Measurements from ENCODE around the gene ACYP1. TPM values are rescaled to one million over a fixed set of nuclear protein-coding genes. Genes with fewer than 3 reads are reported as not detected.

The ACYP1 gene
- total RNA-seq, 1 donor from 2014 or later: 14.0 TPM

DNA sequence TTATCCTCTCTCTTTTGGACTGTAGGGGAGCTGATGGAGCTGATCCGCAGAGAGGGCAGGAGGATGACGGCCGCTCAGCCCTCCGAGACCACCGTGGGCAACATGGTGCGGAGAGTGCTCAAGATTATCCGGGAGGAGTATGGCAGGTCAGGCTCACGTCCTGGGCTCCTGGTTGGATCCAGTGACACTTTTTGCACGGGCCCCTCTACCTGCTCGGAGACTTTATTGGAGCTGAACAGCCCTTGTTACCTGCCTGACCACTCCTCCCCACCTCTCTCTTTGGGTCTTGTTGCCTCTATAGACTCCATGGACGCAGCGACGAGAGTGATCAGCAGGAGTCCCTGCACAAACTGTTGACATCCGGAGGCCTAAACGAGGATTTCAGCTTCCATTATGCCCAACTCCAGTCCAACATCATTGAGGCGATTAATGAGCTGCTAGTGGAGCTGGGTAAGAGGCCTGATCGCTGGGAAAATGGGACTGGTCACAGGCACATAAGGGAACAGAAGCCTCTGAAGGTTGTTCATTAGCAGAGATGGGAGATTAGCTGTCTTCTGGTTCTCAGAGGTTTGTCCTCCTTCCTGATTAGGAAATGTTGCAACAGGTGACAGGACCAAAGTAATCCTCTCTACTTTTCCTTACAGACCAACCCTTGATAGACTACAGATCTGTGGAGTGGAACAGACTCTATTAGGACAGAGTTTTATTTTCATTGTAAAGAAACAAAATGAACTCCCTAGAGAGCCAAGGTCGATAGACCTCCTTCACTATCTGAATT lies 60.4 kb downstream of the ACYP1 start:
- intact Hi-C loops (cut with DNase I): no loop called here
- peak; percentile 59 for DNase-seq (ENCODE audit: low spot score)
- peak; percentile 26 for ATAC-seq

Other genes with a start within 250 kb of the ACYP1 start
- gene PROX2, start 187.9 kb downstream of the ACYP1 start, total RNA-seq: not detected
- 79.6 TPM for gene DLST, start 182.1 kb downstream of the ACYP1 start, total RNA-seq
- gene RPS6KL1, start 140.8 kb downstream of the ACYP1 start, total RNA-seq: 4.7 TPM
- gene PGF, start 108.4 kb downstream of the ACYP1 start, total RNA-seq: 12.4 TPM
- gene EIF2B2, start 61.1 kb downstream of the ACYP1 start, total RNA-seq: 30.8 TPM
- gene MLH3, start 12.6 kb downstream of the ACYP1 start, total RNA-seq: 46.6 TPM
- 2.5 TPM for gene ZC2HC1C, start 5.6 kb upstream of the ACYP1 start, total RNA-seq
- gene NEK9, start 63.0 kb upstream of the ACYP1 start, total RNA-seq: 111 TPM
- 256 TPM for gene TMED10, start 112.6 kb upstream of the ACYP1 start, total RNA-seq
- 209 TPM for gene FOS, start 214.8 kb upstream of the ACYP1 start, total RNA-seq

All from sciatic nerve (tissue), 2 donors.